22Rv1 (cell line): ENCODE results near the gene CEP131.

Source experiments
- ZFX ChIP-seq: fragments of 450-650 bp; IDR thresholded peaks from 2 replicates; pipeline ENCODE4 v1.6.1; 2017; ENCODE audit warnings: antibody characterized with exemption, borderline replicate concordance
- TF ChIP-seq, protein P1 (sequence below): fragments of 450-650 bp; IDR thresholded peaks from 2 replicates; pipeline ENCODE4 v1.5.1; 2017; ENCODE audit warnings: mild to moderate bottlenecking

DNA sequence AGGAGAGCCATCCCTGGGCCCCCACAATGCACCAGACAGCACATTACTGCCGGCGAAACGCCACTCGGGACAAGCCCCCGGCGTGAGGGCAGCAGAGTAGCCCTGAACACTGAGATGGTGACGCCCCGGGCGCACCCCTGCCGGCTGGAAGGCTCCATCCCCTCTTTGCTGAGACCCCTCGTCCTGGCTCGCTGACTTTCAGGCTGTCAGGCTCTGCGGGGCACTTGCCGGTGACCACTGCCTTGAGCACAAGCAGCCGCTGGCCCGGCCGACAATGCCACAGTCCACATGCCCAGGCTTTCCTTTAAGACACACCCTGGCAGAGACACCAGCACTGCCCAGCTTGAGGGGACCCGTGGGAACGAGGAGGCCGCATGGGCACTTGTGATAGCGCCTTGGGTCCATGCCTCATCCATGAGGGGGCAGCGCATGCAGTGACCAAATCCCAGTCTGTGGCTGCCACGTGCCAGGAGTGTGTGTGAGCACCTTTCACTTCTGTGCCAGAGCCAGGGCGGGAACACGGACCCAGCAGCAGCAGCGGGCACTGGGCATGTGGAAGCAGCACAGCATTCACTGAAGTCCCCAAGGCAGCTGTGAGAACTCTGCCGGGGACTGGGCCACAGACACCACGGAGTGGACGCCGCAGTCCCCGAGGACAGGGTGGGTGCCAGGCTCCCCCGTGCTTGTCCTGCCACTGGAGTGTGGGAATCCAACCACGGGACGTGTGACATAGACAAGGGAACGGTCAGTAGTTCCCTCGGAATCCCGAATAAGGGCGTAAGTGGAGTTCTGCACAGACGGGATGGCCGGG, 40.8 kb upstream of the CEP131 start:
- TF ChIP-seq, protein P1, sequence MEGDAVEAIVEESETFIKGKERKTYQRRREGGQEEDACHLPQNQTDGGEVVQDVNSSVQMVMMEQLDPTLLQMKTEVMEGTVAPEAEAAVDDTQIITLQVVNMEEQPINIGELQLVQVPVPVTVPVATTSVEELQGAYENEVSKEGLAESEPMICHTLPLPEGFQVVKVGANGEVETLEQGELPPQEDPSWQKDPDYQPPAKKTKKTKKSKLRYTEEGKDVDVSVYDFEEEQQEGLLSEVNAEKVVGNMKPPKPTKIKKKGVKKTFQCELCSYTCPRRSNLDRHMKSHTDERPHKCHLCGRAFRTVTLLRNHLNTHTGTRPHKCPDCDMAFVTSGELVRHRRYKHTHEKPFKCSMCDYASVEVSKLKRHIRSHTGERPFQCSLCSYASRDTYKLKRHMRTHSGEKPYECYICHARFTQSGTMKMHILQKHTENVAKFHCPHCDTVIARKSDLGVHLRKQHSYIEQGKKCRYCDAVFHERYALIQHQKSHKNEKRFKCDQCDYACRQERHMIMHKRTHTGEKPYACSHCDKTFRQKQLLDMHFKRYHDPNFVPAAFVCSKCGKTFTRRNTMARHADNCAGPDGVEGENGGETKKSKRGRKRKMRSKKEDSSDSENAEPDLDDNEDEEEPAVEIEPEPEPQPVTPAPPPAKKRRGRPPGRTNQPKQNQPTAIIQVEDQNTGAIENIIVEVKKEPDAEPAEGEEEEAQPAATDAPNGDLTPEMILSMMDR: no peak
- no peak for TF ChIP-seq ZFX
